Breast epithelium (tissue), 4 donors: ENCODE results near the gene CPTP. TPM values are rescaled to one million over a fixed set of nuclear protein-coding genes. Genes with fewer than 3 reads are reported as not detected.

Experiments used
- DNase-seq, 2 donors: peaks; one replicate each; pipeline ENCODE4 v3.0.0-alpha.2; 2019; ENCODE audit warnings: low spot score in 2 of 2
- H3K27ac ChIP-seq, 2 donors: fragments of 200-600 bp; sonication (generic) in 1 of 2; one replicate each; pipeline ENCODE4 v1.5.1; 2016 to 2019; ENCODE audit warnings: mild to moderate bottlenecking in 1 of 2
- H3K27me3 ChIP-seq, 2 donors: fragments of 200-600 bp; sonication (generic) in 1 of 2; one replicate each; pipeline versions ENCODE4 v1.5.1 to v1.6.0; 2017 to 2019; ENCODE audit warnings: control low read depth in 1 of 2, mild to moderate bottlenecking in 1 of 2
- H3K36me3 ChIP-seq: fragments of 200-600 bp; one replicate; pipeline ENCODE4 v1.5.1; 2019
- H3K4me1 ChIP-seq, 2 donors: fragments of 200-600 bp; sonication (generic); one replicate each; pipeline ENCODE4 v1.5.1; 2016 to 2019; ENCODE audit warnings: control low read depth in 1 of 2
- H3K4me3 ChIP-seq, 3 donors: fragments of 200-600 bp; sonication (generic); 1 replicate in 2 of 3; 2 replicates in 1 of 3; pipeline ENCODE4 v1.5.1; 2016 to 2019; ENCODE audit warnings: mild to moderate bottlenecking in 3 of 3, moderate library complexity in 2 of 3
- H3K9me3 ChIP-seq, 2 donors: fragments of 200-600 bp; sonication (generic) in 1 of 2; one replicate each; pipeline ENCODE4 v1.5.1; 2016 to 2019; ENCODE audit warnings: control low read depth in 1 of 2
- CTCF ChIP-seq, 3 donors: fragments of 450-650 bp; IDR thresholded peaks; one replicate each; pipeline ENCODE4 v1.5.1; 2016 to 2017; ENCODE audit warnings: antibody characterized with exemption in 3 of 3, mild to moderate bottlenecking in 3 of 3, moderate library complexity in 3 of 3
- POLR2A ChIP-seq: fragments of 450-650 bp; IDR thresholded peaks from one replicate; pipeline ENCODE4 v1.6.1; 2016; ENCODE audit warnings: antibody characterized with exemption, mild to moderate bottlenecking, moderate library complexity
- POLR2AphosphoS5 ChIP-seq, 3 donors: sonication (generic); formaldehyde crosslinking; IDR thresholded peaks; one replicate each; pipeline ENCODE4 v1.6.1; 2017; ENCODE audit warnings: antibody characterized with exemption in 3 of 3
- intact Hi-C: fragments of 100-400 bp; cut with DNase I; formaldehyde crosslinking; loops from one replicate; pipeline ENCODE4 v1.15.1; 2023; ENCODE audit warnings: low total_unique reads
- total RNA-seq, 3 donors: library from RNA; depleted of rRNA; stranded (reverse); fragments of >200 nt; gene quantifications; one replicate each; pipeline ENCODE4 v1.1.0, GENCODE V29; 2016

The CPTP gene
- total RNA-seq, 3 donors from 2014 or later = 9.0 to 16.4 (median 13.4) TPM

- peak; percentile 83 to 86 for DNase-seq
- Histone ChIP-seq H3K27me3 (no peaks in the 10 kb centered on the region), H3K36me3 (peaks cover 5% of the 10 kb centered on the region), H3K9me3 (no peaks in the 10 kb centered on the region), H3K4me3 (peak within 1 kb of the TSS; percentile 78 to 86 (median 80)), H3K4me1 (peaks cover 25 to 34% of the 10 kb centered on the region in 2 donors), H3K27ac (peak within 1 kb of the TSS; percentile 90 to 93)
- TF ChIP-seq CTCF (IDR thresholded peaks at IDR 0.05) (peak in 2 of 3 donors; percentile 10 to 17), POLR2AphosphoS5 (IDR thresholded peaks at IDR 0.05) (peak; percentile 56 to 85 (median 75)), POLR2A (no peak)
- intact Hi-C loops = no loop called here
Observed at GRCh38 chr1:1307923-1308755, 16.5 kb upstream of the CPTP start, which contains the start of the genes ACAP3 and PUSL1. Gene ACAP3 (minus strand): TSS chr1:1307930. CDS start chr1:1307815, 115 bp downstream. Gene PUSL1 (plus strand): TSS chr1:1308597. CDS start chr1:1308644, 47 bp downstream.

GRCh38 chr1:1308756-1309250 is 15.8 kb upstream of the CPTP start:
- TF ChIP-seq CTCF (IDR thresholded peaks at IDR 0.05) (no peak), POLR2AphosphoS5 (IDR thresholded peaks at IDR 0.05) (no peak), POLR2A (no peak)
- H3K27ac ChIP-seq = peak overlapping the region; percentile 90 to 93
- peaks cover 25 to 34% of the 10 kb centered on the region in 2 donors for H3K4me1 ChIP-seq
- no peak for DNase-seq
- H3K36me3 ChIP-seq = peaks cover 5% of the 10 kb centered on the region
- H3K27me3 ChIP-seq = no peaks in the 10 kb centered on the region
- no peaks in the 10 kb centered on the region for H3K9me3 ChIP-seq
- H3K4me3 ChIP-seq = peak overlapping the region; percentile 78 to 86 (median 80)
- intact Hi-C loops = no loop called here

GRCh38 chr1:1309251-1310108 is 15.1 kb upstream of the CPTP start:
- Histone ChIP-seq H3K9me3 (no peaks in the 10 kb centered on the region), H3K36me3 (peaks cover 5% of the 10 kb centered on the region), H3K27me3 (no peaks in the 10 kb centered on the region), H3K4me3 (peak overlapping the region; percentile 78 to 86 (median 80)), H3K4me1 (peaks cover 25 to 32% of the 10 kb centered on the region in 2 donors), H3K27ac (peak overlapping the region; percentile 90 to 93)
- TF ChIP-seq CTCF (IDR thresholded peaks at IDR 0.05) (no peak), POLR2AphosphoS5 (IDR thresholded peaks at IDR 0.05) (no peak), POLR2A (no peak)
- DNase-seq = no peak
- intact Hi-C loops = no loop called here

GRCh38 chr1:1310109-1310385 is 14.6 kb upstream of the CPTP start:
- peaks cover 23 to 26% of the 10 kb centered on the region in 2 donors for H3K4me1 ChIP-seq
- peaks cover 5% of the 10 kb centered on the region for H3K36me3 ChIP-seq
- H3K27ac ChIP-seq = peak overlapping the region; percentile 90 to 93
- intact Hi-C loops = no loop called here
- TF ChIP-seq CTCF (IDR thresholded peaks at IDR 0.05) (no peak), POLR2A (no peak), POLR2AphosphoS5 (IDR thresholded peaks at IDR 0.05) (no peak)
- no peaks in the 10 kb centered on the region for H3K9me3 ChIP-seq
- H3K4me3 ChIP-seq = peak overlapping the region in 2 of 3 donors; percentile 80 to 86
- no peak for DNase-seq
- no peaks in the 10 kb centered on the region for H3K27me3 ChIP-seq
